GM12878 (cell line): ENCODE measurements around the gene WNT3A. TPM values are rescaled to one million over a fixed set of nuclear protein-coding genes. Genes with fewer than 3 reads are reported as not detected.

Experiments used
- ATAC-seq: fragments of 200-7000 bp; cut with Tn5 transposase; 3 replicates; pipeline ENCODE4 v1.9.1; 2020; ENCODE audit warnings: mild to moderate bottlenecking, moderate library complexity
- BruUV-seq: library from RNA; stranded (reverse); fragments of 400-500 nt; replicated peaks from 2 replicates; lab custom pipeline; 2021; lab: Mats Ljungman, UMichigan
- CTCF ChIA-PET: fragments of 300-600 bp; sonication (Branson Sonifier 250); formaldehyde crosslinking; extraction: SDS; loops from one replicate; lab custom pipeline; 2021; ENCODE audit warnings: inconsistent platforms; lab: Yijun Ruan, JAX
- POLR2A ChIA-PET: fragments of 350-600 bp; formaldehyde crosslinking; extraction: SDS; loops from one replicate; lab custom pipeline; 2021; ENCODE audit warnings: inconsistent platforms; lab: Charles Lee
- RAD21 ChIA-PET: fragments of 300-600 bp; sonication (Branson Sonifier 250); formaldehyde crosslinking; loops from one replicate; lab custom pipeline; 2023; ENCODE audit warnings: antibody characterized with exemption; ENCODE audit not compliant: unreplicated experiment; lab: Charles Lee
- SMC1A ChIA-PET: fragments of 300-600 bp; sonication (Branson Sonifier 250); formaldehyde crosslinking; loops from one replicate; lab custom pipeline; 2023; ENCODE audit not compliant: unreplicated experiment, uncharacterized antibody; lab: Charles Lee
- DNase-seq: peaks from one replicate; pipeline ENCODE4 v3.0.0-alpha.2; 2011; ENCODE audit warnings: low read depth, low spot score
- FAIRE-seq: peaks from 3 replicates; lab custom pipeline; 2011; peaks lifted over from hg19 to GRCh38; lab: Jason Lieb, UNC
- H2AFZ ChIP-seq: 2 replicates; pipeline ENCODE4 v1.6.0; 2011; ENCODE audit warnings: low read depth, low read length, control low read depth; ENCODE audit not compliant: control insufficient read depth
- H3K27ac ChIP-seq: 2 replicates; pipeline ENCODE4 v1.5.1; 2011; ENCODE audit warnings: control low read depth; ENCODE audit not compliant: control insufficient read depth, insufficient read depth
- H3K27me3 ChIP-seq, 2 experiments: replicated peaks in 1 of 2; 2 replicates each; pipeline versions ENCODE4 v1.6.0 to v1.6.1; 2011; ENCODE audit warnings: low read length in 1 of 2; ENCODE audit not compliant: control insufficient read depth in 2 of 2, insufficient read depth in 2 of 2
- H3K36me3 ChIP-seq, 2 experiments: 2 replicates each; pipeline ENCODE4 v1.5.1; 2011; ENCODE audit warnings: low read length in 1 of 2; ENCODE audit not compliant: control insufficient read depth in 2 of 2, insufficient read depth in 2 of 2
- H3K4me1 ChIP-seq: 2 replicates; pipeline ENCODE4 v1.6.1; 2011; ENCODE audit warnings: mild to moderate bottlenecking, low read length, moderate library complexity, mixed read lengths; ENCODE audit not compliant: control insufficient read depth, insufficient read depth
- H3K4me2 ChIP-seq: 2 replicates; pipeline ENCODE4 v1.6.0; 2011; ENCODE audit warnings: control low read depth; ENCODE audit not compliant: control insufficient read depth, insufficient read depth
- H3K4me3 ChIP-seq: fragments of 200-600 bp; sonication (generic); 2 replicates; pipeline ENCODE4 v1.5.1; 2016
- H3K79me2 ChIP-seq: 2 replicates; pipeline ENCODE4 v1.6.0; 2011; ENCODE audit warnings: low read length; ENCODE audit not compliant: control insufficient read depth, insufficient read depth
- H3K9ac ChIP-seq: 2 replicates; pipeline ENCODE4 v1.8.0; 2011; ENCODE audit warnings: low read length, control low read depth, mixed read lengths; ENCODE audit not compliant: control insufficient read depth, insufficient read depth
- H3K9me3 ChIP-seq: replicated peaks from 3 replicates; pipeline ENCODE4 v1.5.1; 2011; ENCODE audit warnings: mild to moderate bottlenecking, low read length; ENCODE audit not compliant: control insufficient read depth, insufficient read depth
- H4K20me1 ChIP-seq: 2 replicates; pipeline ENCODE4 v1.6.0; 2011; ENCODE audit not compliant: control insufficient read depth, insufficient read depth
- BCL3 ChIP-seq: IDR thresholded peaks from 2 replicates; pipeline ENCODE4 v1.6.1; 2011; ENCODE audit warnings: borderline replicate concordance, low read depth, mild to moderate bottlenecking, moderate library complexity, low read length; ENCODE audit not compliant: insufficient read depth, poor library complexity, severe bottlenecking
- CBX5 ChIP-seq: sonication (generic); IDR thresholded peaks from 2 replicates; pipeline ENCODE4 v1.6.1; 2016; ENCODE audit warnings: low read depth, moderate library complexity, mild to moderate bottlenecking, inconsistent platforms
- CHD2 ChIP-seq: IDR thresholded peaks from 2 replicates; pipeline ENCODE4 v1.6.1; 2011; ENCODE audit warnings: low read depth, low read length, improper control_type of control experiment, borderline replicate concordance
- HCFC1 ChIP-seq: fragments of 150-350 bp; IDR thresholded peaks from 2 replicates; pipeline ENCODE4 v1.6.1; 2014; ENCODE audit warnings: low read length
- JUND ChIP-seq: IDR thresholded peaks from 2 replicates; pipeline ENCODE4 v1.6.1; 2012; ENCODE audit warnings: low read depth, mild to moderate bottlenecking, low read length, improper control_type of control experiment, moderate library complexity
- NRF1 ChIP-seq: conservative IDR thresholded peaks from 2 replicates; pipeline ENCODE4 v1.6.1; 2011; ENCODE audit warnings: mild to moderate bottlenecking, low read depth, low read length, improper control_type of control experiment
- POLR2AphosphoS5 ChIP-seq: IDR thresholded peaks from 2 replicates; pipeline ENCODE4 v1.6.1; 2011; ENCODE audit warnings: mild to moderate bottlenecking, low read length, inconsistent platforms
- PRDM15 ChIP-seq: fragments of 450-650 bp; formaldehyde crosslinking; IDR thresholded peaks from 2 replicates; pipeline ENCODE4 v1.4.0; 2020; ENCODE audit warnings: mild to moderate bottlenecking, moderate library complexity
- RAD51 ChIP-seq: fragments of 450-650 bp; IDR thresholded peaks from 2 replicates; pipeline ENCODE4 v1.6.1; 2016; ENCODE audit warnings: moderate library complexity, mild to moderate bottlenecking, inconsistent platforms
- SMAD1 ChIP-seq: fragments of 450-650 bp; IDR thresholded peaks from 2 replicates; pipeline ENCODE4 v1.6.1; 2018; ENCODE audit warnings: mild to moderate bottlenecking, low read depth; ENCODE audit not compliant: partially characterized antibody
- STAT1 ChIP-seq: fragments of 450-650 bp; conservative IDR thresholded peaks from 2 replicates; pipeline ENCODE4 v1.6.1; 2014; ENCODE audit warnings: antibody characterized with exemption, mild to moderate bottlenecking
- TCF7 ChIP-seq: IDR thresholded peaks from 2 replicates; pipeline ENCODE4 v1.6.1; 2014; ENCODE audit warnings: antibody characterized with exemption, borderline replicate concordance
- ZNF384 ChIP-seq: IDR thresholded peaks from 2 replicates; pipeline ENCODE4 v1.6.1; 2012; ENCODE audit warnings: low read depth, mild to moderate bottlenecking, low read length, improper control_type of control experiment, borderline replicate concordance
- ZNF592 ChIP-seq: fragments of 450-650 bp; IDR thresholded peaks from 2 replicates; pipeline ENCODE4 v1.6.1; 2017; ENCODE audit warnings: mild to moderate bottlenecking, moderate library complexity
- WGBS: methylation state at CpG from one replicate; pipeline ENCODE4 v1.1.6; 2016; ENCODE audit warnings: low lambda C conversion rate; ENCODE audit not compliant: insufficient replicate concordance, insufficient coverage; ENCODE audit errors: missing lambda C conversion rate; 5-methylcytosine and 5-hydroxymethylcytosine counted together
- in situ Hi-C: fragments of 300-500 bp; cut with MboI; formaldehyde crosslinking; loops from 9 replicates; pipeline ENCODE4 v1.14.3; 2018; ENCODE audit warnings: mixed read lengths
- intact Hi-C: fragments of 100-400 bp; cut with micrococcal nuclease; formaldehyde crosslinking; loops from one replicate; pipeline ENCODE4 v1.14.2; 2022; ENCODE audit not compliant: unreplicated experiment
- polyA plus RNA-seq, 11 experiments: library from polyadenylated mRNA; depleted of rRNA in 4 of 11; unstranded in 6 of 11; stranded (reverse) in 5 of 11; fragments of >200 nt; fragmentation: Nextera tagmentation in 4 of 11; fragmentation: Illumina TruSeq in 1 of 11; extraction: Ambion mirVana in 4 of 11; extraction: Trizol in 1 of 11; gene quantifications; 1 replicate in 1 of 11; 2 replicates in 10 of 11; pipeline versions ENCODE4 v1.2.1 to v1.2.3, GENCODE V29; 2011 to 2016; ENCODE audit warnings: inconsistent platforms in 2 of 11, missing spikeins in 2 of 11, low read depth in 1 of 11
- total RNA-seq, 4 experiments: library from RNA; depleted of rRNA in 3 of 4; stranded (reverse); fragments of >200 nt in 3 of 4; fragmentation: Illumina TruSeq in 1 of 4; extraction: Trizol in 1 of 4; gene quantifications; 2 replicates each; pipeline versions ENCODE4 v1.2.1 to v1.2.3, GENCODE V29; 2013 to 2021

WNT3A gene
- total and polyA plus RNA-seq, 10 of the 15 experiments (the other 5 are each of a cell fraction or from before 2014, with no cell fraction given): 0.16 TPM; not detected in 9

GRCh38 chr1:228065543-228066347 lies 58.9 kb downstream of the WNT3A start (continued):
- TF ChIP-seq BCL3: no peak
- no peak for TF ChIP-seq HCFC1
- no peak for TF ChIP-seq CHD2
- no peak for TF ChIP-seq JUND
- no peak for TF ChIP-seq TCF7
- TF ChIP-seq ZNF592: no peak

- POLR2A ChIA-PET: no interaction called here
- no peak for ATAC-seq
- no peak for TF ChIP-seq CBX5
- no peak for TF ChIP-seq SMAD1
- TF ChIP-seq POLR2AphosphoS5: no peak
- no peak for TF ChIP-seq STAT1
- TF ChIP-seq PRDM15 (CRISPR knock-in tag): no peak
- no peak for TF ChIP-seq RAD51
- no peak for TF ChIP-seq ZNF384
- TF ChIP-seq NRF1: no peak
Measured at GRCh38 chr1:228066416-228066815, 59.6 kb downstream of the WNT3A start.

More at GRCh38 chr1:228066416-228066815, 59.6 kb downstream of the WNT3A start:
- H3K27ac ChIP-seq: no peak overlapping the region
- H3K9me3 ChIP-seq: no peaks in the 10 kb centered on the region
- intact Hi-C loops: no loop called here
- WGBS: 5% methylated on average over 4 of the region's 4 CpGs
- H3K36me3 ChIP-seq: no peaks in the 10 kb centered on the region
- H3K9ac ChIP-seq: no peak overlapping the region
- in situ Hi-C loops: no loop called here
- H3K4me2 ChIP-seq: no peak overlapping the region
- BruUV-seq: no TSS peak
- FAIRE-seq (no peak), DNase-seq (no peak)
- H3K4me3 ChIP-seq: no peak overlapping the region
- ChIA-PET CTCF (interaction anchor here (0.9 kb wide), 1 partner anchor 67 kb away, joined by 3 read pairs; no protein-coding TSS in a partner anchor), RAD21 (no interaction called here), SMC1A (interaction anchor here (0.6 kb wide), 1 partner anchor 455 kb away, joined by 3 read pairs; no protein-coding TSS in a partner anchor)
- H4K20me1 ChIP-seq: no peaks in the 10 kb centered on the region
- no peaks in the 10 kb centered on the region for H3K79me2 ChIP-seq
- H3K4me1 ChIP-seq: no peaks in the 10 kb centered on the region
- no peak overlapping the region for H2AFZ ChIP-seq
- H3K27me3 ChIP-seq: no peaks in the 10 kb centered on the region
